NCI-H1105 (cell line): ENCODE results near the gene CCDC150.
"Not testable (repeated sequence)": the region's sequence is repeated elsewhere in the genome, so short reads cannot be mapped to it uniquely, and the experiment has no call there.

Experiments used
- DNase-seq: peaks from one replicate; lab custom pipeline; 2025; lab: John Stamatoyannopoulos, UW

The CCDC150 gene

GRCh38 chr2:196711625-196712024 is 72.1 kb downstream of the CCDC150 start:
- no peak for DNase-seq

GRCh38 chr2:196712867-196713266 is 73.4 kb downstream of the CCDC150 start:
- DNase-seq = no peak

GRCh38 chr2:196718419-196719109 is 79.0 kb downstream of the CCDC150 start:
- no peak for DNase-seq

GRCh38 chr2:196719110-196719872 is 79.8 kb downstream of the CCDC150 start:
- DNase-seq = no peak

GRCh38 chr2:196723571-196723970 is 84.1 kb downstream of the CCDC150 start:
- DNase-seq = no peak

- no peak for DNase-seq
Observed at GRCh38 chr2:196725218-196725617, 85.7 kb downstream of the CCDC150 start.

- no peak for DNase-seq
Observed at GRCh38 chr2:196725882-196726281, 86.4 kb downstream of the CCDC150 start.

GRCh38 chr2:196729418-196729817 is 89.9 kb downstream of the CCDC150 start:
- DNase-seq = no peak

GRCh38 chr2:196736646-196737045 is 97.1 kb downstream of the CCDC150 start:
- DNase-seq = not testable (repeated sequence)

GRCh38 chr2:196737046-196737445 is 97.5 kb downstream of the CCDC150 start:
- no peak for DNase-seq

- no peak for DNase-seq
Observed at GRCh38 chr2:196739031-196739430, 99.5 kb downstream of the CCDC150 start.

- DNase-seq = no peak
Observed at GRCh38 chr2:196742216-196742615, 102.7 kb downstream of the CCDC150 start.

- no peak for DNase-seq
Observed at GRCh38 chr2:196742685-196743084, 103.2 kb downstream of the CCDC150 start.

- no peak for DNase-seq
Observed at GRCh38 chr2:196743165-196743564, 103.7 kb downstream of the CCDC150 start.

- no peak for DNase-seq
Observed at GRCh38 chr2:196745711-196746110, 106.2 kb downstream of the CCDC150 start.

- no peak for DNase-seq
Observed at GRCh38 chr2:196747400-196747799, 107.9 kb downstream of the CCDC150 start.

- no peak for DNase-seq
Observed at GRCh38 chr2:196748123-196748522, 108.6 kb downstream of the CCDC150 start.

- DNase-seq = no peak
Observed at GRCh38 chr2:196750291-196750923, 110.9 kb downstream of the CCDC150 start.

GRCh38 chr2:196750977-196751631 is 111.6 kb downstream of the CCDC150 start:
- peak; percentile 5 for DNase-seq

GRCh38 chr2:196758474-196759377 is 119.2 kb downstream of the CCDC150 start:
- DNase-seq = no peak

- DNase-seq = no peak
Observed at GRCh38 chr2:196759378-196759706, 119.8 kb downstream of the CCDC150 start.

- DNase-seq = no peak
Observed at GRCh38 chr2:196767101-196767500, 127.6 kb downstream of the CCDC150 start.
